PFSK-1 (cell line): ENCODE measurements around the gene B3GNT2.

Experiments used
- FOXP2 ChIP-seq: optimal IDR thresholded peaks from 2 replicates; pipeline ENCODE3; 2011; ENCODE audit warnings: borderline replicate concordance, control low read depth, inconsistent platforms; ENCODE audit not compliant: insufficient read depth; ENCODE audit errors: extremely low read length, extremely low read depth
- POLR2AphosphoS5 ChIP-seq: IDR thresholded peaks from 2 replicates; pipeline ENCODE4 v1.6.1; 2012; ENCODE audit warnings: low read depth, mild to moderate bottlenecking, control low read depth, low read length, moderate library complexity
- SIN3A ChIP-seq: IDR thresholded peaks from 2 replicates; pipeline ENCODE4 v1.6.1; 2012; ENCODE audit warnings: mild to moderate bottlenecking, low read length, moderate library complexity, borderline replicate concordance; ENCODE audit not compliant: insufficient read depth
- TAF1 ChIP-seq: IDR thresholded peaks from 2 replicates; pipeline ENCODE4 v1.6.1; 2012; ENCODE audit warnings: low read length, control low read depth, borderline replicate concordance; ENCODE audit not compliant: insufficient read depth

- no peak for TF ChIP-seq TAF1
- TF ChIP-seq POLR2AphosphoS5: no peak
- no peak for TF ChIP-seq FOXP2
- TF ChIP-seq SIN3A: no peak
These were observed 1.4 kb downstream of the B3GNT2 start for GRCh38 chr2:62197011-62197924.
